ENCODE data around the gene NKAIN2. TPM values are rescaled to one million over a fixed set of nuclear protein-coding genes. Genes with fewer than 3 reads are reported as not detected.
A peak's percentile ranks its signal among the peaks of the same experiment; 100 is the strongest.

NKAIN2 gene
- under 1 TPM in 1 of 6 donors, not detected in 5; 0.09 TPM for total RNA-seq
- polyA plus RNA-seq, result under 1 TPM in 1 of 2 donors, not detected in 1; 0.02 TPM

- Histone ChIP-seq H3K4me1 (no peaks in the 10 kb centered on the region), H3K36me3 (no peaks in the 10 kb centered on the region), H3K4me3 (peak within 1 kb of the TSS; percentile 18 to 55 (median 34)), H3K9me3 (no peaks in the 10 kb centered on the region), H3K27me3 (peaks cover 0 to 50% (median 4%) of the 10 kb centered on the region in 4 donors), H3K27ac (no peak within 1 kb of the TSS)
- WGBS, 2 donors, result 0 to 1% methylated on average over 50 to 84 of the region's 84 CpGs
- no peak for TF ChIP-seq CTCF (IDR thresholded peaks at IDR 0.05)
- ATAC-seq (peak in 3 of 4 donors; percentile 5 to 54 (median 50)), FAIRE-seq (no peak), DNase-seq (peak in 2 of 6 donors; percentile 13 to 63)
- intact Hi-C loops (cut with DNase I), result no loop called here
These were observed at the start of gene NKAIN2 for GRCh38 chr6:123803504-123804013. TSS of gene NKAIN2 (plus strand) at chr6:123803865.

GRCh38 chr6:123759472-123759871 lies 44.2 kb upstream of the NKAIN2 start:
- no peaks in the 10 kb centered on the region for H3K9me3 ChIP-seq
- TF ChIP-seq CTCF (IDR thresholded peaks at IDR 0.05), result no peak
- H3K4me1 ChIP-seq, result no peaks in the 10 kb centered on the region
- FAIRE-seq, result no peak
- intact Hi-C loops (cut with DNase I), result no loop called here
- no peaks in the 10 kb centered on the region for H3K36me3 ChIP-seq
- no peak overlapping the region for H3K4me3 ChIP-seq
- H3K27ac ChIP-seq, result no peak overlapping the region
- ATAC-seq, result no peak
- WGBS, 2 donors, result 67 to 92% methylated on average over 1 of the region's 1 CpG
- peaks cover 0 to under 1% (median 0%) of the 10 kb centered on the region in 4 donors for H3K27me3 ChIP-seq
- DNase-seq, result no peak

- WGBS, 2 donors, result 33 to 52% methylated on average over 1 of the region's 1 CpG
- no peak overlapping the region for H3K4me3 ChIP-seq
- TF ChIP-seq CTCF (IDR thresholded peaks at IDR 0.05), result no peak
- H3K36me3 ChIP-seq, result no peaks in the 10 kb centered on the region
- no peak overlapping the region for H3K27ac ChIP-seq
- no peak for DNase-seq
- no peaks in the 10 kb centered on the region for H3K4me1 ChIP-seq
- no peak for ATAC-seq
- no peaks in the 10 kb centered on the region for H3K9me3 ChIP-seq
- intact Hi-C loops (cut with DNase I), result no loop called here
- peaks cover 0 to 5% (median 0%) of the 10 kb centered on the region in 4 donors for H3K27me3 ChIP-seq
- no peak for FAIRE-seq
These were observed 39.8 kb upstream of the NKAIN2 start for GRCh38 chr6:123763904-123764303.

GRCh38 chr6:123764722-123765121 lies 38.9 kb upstream of the NKAIN2 start:
- intact Hi-C loops (cut with DNase I), result no loop called here
- no peak for TF ChIP-seq CTCF (IDR thresholded peaks at IDR 0.05)
- H3K27me3 ChIP-seq, result peaks cover 0 to 5% (median 0%) of the 10 kb centered on the region in 4 donors
- DNase-seq (no peak), FAIRE-seq (no peak), ATAC-seq (no peak)
- no peaks in the 10 kb centered on the region for H3K9me3 ChIP-seq
- no peaks in the 10 kb centered on the region for H3K4me1 ChIP-seq
- H3K4me3 ChIP-seq, result no peak overlapping the region
- no peaks in the 10 kb centered on the region for H3K36me3 ChIP-seq
- no peak overlapping the region for H3K27ac ChIP-seq
- 45 to 65% methylated on average over 2 of the region's 2 CpGs for WGBS, 2 donors

- DNase-seq (no peak), FAIRE-seq (no peak), ATAC-seq (no peak)
- no peaks in the 10 kb centered on the region for H3K36me3 ChIP-seq
- no peaks in the 10 kb centered on the region for H3K4me1 ChIP-seq
- 51 to 69% methylated on average over 2 of the region's 2 CpGs for WGBS, 2 donors
- H3K27ac ChIP-seq, result no peak overlapping the region
- intact Hi-C loops (cut with DNase I), result no loop called here
- no peak overlapping the region for H3K4me3 ChIP-seq
- no peaks in the 10 kb centered on the region for H3K9me3 ChIP-seq
- peaks cover 0 to 5% (median 0%) of the 10 kb centered on the region in 4 donors for H3K27me3 ChIP-seq
- no peak for TF ChIP-seq CTCF (IDR thresholded peaks at IDR 0.05)
These were observed 34.7 kb upstream of the NKAIN2 start for GRCh38 chr6:123768921-123769320.
